Brain microvascular endothelial cell (primary cell): ENCODE results near the gene SDSL.

Experiments
- DNase-seq: peaks from one replicate; pipeline ENCODE4 v3.0.0-alpha.2; 2020
- H3K27ac ChIP-seq: fragments of 250-450 bp; sonication (Bioruptor Pico); 2 replicates; pipeline ENCODE4 v1.5.1; 2020; ENCODE audit warnings: mild to moderate bottlenecking, moderate library complexity
- H3K27me3 ChIP-seq: fragments of 250-450 bp; sonication (Bioruptor Pico); replicated peaks from 2 replicates; pipeline ENCODE4 v1.5.1; 2020; ENCODE audit warnings: mild to moderate bottlenecking
- H3K36me3 ChIP-seq: fragments of 250-450 bp; sonication (Bioruptor Pico); replicated peaks from 2 replicates; pipeline ENCODE4 v1.5.1; 2020; ENCODE audit warnings: mild to moderate bottlenecking
- H3K4me3 ChIP-seq: 2 replicates; pipeline ENCODE4 v1.5.1; 2011; ENCODE audit warnings: low read depth, mild to moderate bottlenecking, control low read depth, low read length, moderate library complexity
- in situ Hi-C: cut with HindIII; loops from 2 replicates; pipeline ENCODE4 v1.10.0; 2017; ENCODE audit warnings: low sequenced_read_pairs, low pct_ligation_motif_present
- TF ChIP-seq, protein P1 (sequence below): IDR thresholded peaks from 2 replicates; pipeline ENCODE4 v1.5.1; 2011; ENCODE audit warnings: low read depth, mild to moderate bottlenecking, moderate library complexity, low read length, control low read depth, inconsistent platforms; ENCODE audit errors: missing control alignments

SDSL gene, protein sequence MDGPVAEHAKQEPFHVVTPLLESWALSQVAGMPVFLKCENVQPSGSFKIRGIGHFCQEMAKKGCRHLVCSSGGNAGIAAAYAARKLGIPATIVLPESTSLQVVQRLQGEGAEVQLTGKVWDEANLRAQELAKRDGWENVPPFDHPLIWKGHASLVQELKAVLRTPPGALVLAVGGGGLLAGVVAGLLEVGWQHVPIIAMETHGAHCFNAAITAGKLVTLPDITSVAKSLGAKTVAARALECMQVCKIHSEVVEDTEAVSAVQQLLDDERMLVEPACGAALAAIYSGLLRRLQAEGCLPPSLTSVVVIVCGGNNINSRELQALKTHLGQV

DNA sequence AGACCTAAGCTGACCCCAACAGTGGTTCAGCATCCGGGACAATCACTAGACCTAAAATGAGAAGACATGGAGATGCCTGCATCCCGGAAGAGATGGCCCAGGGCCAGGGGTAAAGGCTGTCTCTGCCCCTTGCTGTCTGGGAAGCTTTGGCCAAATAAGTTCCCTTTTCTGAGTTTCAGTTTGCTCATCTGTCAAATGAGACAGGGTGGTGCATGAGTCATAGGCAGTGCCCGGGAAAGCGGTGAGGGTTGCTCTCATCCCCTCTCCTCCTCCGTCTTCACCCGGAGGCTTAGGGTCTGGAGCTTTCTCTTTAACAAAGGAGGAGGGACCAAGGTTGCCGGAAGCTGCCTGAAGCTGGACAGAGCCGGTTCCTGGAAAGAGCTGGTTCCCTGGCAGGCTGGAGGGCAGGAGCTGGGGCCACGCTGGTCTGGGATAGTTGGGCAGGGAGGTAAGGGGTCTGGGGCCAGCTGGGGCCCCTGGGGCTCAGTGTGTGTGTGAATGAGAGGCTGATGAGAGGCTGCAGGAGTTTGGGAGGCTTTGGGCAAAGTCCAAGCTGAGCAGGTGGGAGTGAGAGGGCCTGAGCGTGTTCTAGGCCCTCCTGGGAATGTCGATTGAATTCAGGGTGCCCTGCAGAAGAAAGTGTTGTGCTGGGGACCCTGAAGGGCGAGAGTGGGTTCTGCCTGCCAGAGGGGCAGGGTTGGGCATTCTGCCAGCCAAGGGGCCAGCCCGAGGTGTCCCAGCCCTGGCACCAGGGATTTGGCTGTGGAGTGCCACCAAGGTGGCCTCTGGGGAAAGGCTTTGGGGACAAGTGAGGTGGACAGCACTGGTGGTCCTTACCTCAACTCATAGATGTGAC lies at the start of gene SDSL:
SDSL (plus strand) TSS at position 351 of the 856 bp plus-strand sequence. CDS start 5,603 bp downstream, outside the sequence.
- Histone ChIP-seq H3K27me3 (no peaks in the 10 kb centered on the region), H3K36me3 (no peaks in the 10 kb centered on the region), H3K27ac (peak within 1 kb of the TSS; percentile 40), H3K4me3 (peak within 1 kb of the TSS; percentile 69)
- in situ Hi-C loops, result no loop called here
- TF ChIP-seq, protein P1, sequence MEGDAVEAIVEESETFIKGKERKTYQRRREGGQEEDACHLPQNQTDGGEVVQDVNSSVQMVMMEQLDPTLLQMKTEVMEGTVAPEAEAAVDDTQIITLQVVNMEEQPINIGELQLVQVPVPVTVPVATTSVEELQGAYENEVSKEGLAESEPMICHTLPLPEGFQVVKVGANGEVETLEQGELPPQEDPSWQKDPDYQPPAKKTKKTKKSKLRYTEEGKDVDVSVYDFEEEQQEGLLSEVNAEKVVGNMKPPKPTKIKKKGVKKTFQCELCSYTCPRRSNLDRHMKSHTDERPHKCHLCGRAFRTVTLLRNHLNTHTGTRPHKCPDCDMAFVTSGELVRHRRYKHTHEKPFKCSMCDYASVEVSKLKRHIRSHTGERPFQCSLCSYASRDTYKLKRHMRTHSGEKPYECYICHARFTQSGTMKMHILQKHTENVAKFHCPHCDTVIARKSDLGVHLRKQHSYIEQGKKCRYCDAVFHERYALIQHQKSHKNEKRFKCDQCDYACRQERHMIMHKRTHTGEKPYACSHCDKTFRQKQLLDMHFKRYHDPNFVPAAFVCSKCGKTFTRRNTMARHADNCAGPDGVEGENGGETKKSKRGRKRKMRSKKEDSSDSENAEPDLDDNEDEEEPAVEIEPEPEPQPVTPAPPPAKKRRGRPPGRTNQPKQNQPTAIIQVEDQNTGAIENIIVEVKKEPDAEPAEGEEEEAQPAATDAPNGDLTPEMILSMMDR, result no peak
- DNase-seq, result peak; percentile 69

DNA sequence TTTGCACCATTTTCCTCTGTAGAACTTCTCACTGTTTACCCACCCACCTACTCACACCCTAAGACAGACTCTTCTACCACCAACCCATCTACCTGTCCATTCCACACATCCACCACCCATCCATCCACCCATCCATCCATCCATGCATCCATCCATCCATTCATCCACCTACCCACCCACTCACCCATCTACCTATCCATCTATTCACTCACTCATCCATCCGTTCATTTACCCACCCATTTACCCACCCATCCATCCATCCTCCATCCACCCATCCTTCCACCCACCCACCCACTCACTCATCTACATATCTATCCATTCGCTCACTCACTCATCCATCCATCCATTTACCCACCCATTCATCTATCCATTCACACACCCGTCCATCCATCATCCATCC lies 48.7 kb upstream of the SDSL start:
- Histone ChIP-seq H3K36me3 (peaks cover 15% of the 10 kb centered on the region), H3K27ac (no peak overlapping the region), H3K27me3 (no peaks in the 10 kb centered on the region), H3K4me3 (no peak overlapping the region)
- in situ Hi-C loops, result no loop called here
- no peak for DNase-seq
- TF ChIP-seq, protein P1, result no peak

DNA sequence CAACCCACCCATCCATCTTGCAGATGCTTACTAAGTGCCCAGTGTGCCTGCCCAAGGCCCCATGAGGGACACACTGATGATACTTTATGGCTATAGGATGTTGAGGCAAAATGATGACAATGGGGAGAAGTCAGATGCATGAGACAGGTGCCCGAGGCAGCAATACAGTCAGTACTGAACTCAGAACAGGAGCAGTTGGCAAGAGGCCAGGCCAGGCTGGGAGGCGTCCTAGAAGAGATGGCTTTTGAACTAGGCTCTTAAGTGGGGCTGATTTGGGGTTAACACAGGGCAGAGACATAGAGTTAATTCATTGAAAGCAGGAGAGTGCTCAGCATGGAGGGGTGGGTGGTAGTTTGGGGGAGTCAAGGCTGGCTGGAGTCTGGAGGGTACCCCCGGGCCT lies 48.2 kb upstream of the SDSL start:
- Histone ChIP-seq H3K27me3 (no peaks in the 10 kb centered on the region), H3K27ac (no peak overlapping the region), H3K4me3 (no peak overlapping the region), H3K36me3 (peaks cover 15% of the 10 kb centered on the region)
- no peak for DNase-seq
- in situ Hi-C loops, result no loop called here
- TF ChIP-seq, protein P1, result no peak

DNA sequence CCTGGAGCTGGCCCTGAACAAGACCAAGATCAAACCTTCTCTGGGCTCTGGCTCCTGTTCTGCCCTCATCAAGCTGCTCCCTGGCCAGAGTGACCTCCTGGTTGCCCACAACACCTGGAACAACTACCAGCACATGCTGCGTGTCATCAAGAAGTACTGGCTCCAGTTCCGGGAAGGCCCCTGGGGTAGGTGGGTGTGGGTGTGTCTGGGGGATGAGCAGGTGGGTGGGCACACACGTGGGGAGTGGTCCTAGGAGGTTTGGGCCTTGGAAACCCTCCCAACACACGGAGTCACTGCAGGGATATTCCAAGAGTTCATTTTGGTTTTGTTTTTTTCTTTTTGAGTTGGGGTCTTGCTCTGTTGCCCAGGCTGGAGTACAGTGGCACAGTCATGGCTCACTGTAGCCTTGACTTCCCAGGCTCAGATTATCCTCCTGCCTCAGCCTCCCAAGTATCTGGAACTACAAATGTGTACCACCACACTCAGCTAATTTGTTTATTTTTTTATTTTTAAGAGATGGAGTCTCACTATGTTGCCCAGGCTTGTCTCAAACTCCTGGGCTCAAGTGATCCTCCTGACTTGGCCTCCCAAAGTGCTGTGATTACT lies 47.3 kb upstream of the SDSL start:
- peaks cover 15% of the 10 kb centered on the region for H3K36me3 ChIP-seq
- TF ChIP-seq, protein P1, result no peak

DNA sequence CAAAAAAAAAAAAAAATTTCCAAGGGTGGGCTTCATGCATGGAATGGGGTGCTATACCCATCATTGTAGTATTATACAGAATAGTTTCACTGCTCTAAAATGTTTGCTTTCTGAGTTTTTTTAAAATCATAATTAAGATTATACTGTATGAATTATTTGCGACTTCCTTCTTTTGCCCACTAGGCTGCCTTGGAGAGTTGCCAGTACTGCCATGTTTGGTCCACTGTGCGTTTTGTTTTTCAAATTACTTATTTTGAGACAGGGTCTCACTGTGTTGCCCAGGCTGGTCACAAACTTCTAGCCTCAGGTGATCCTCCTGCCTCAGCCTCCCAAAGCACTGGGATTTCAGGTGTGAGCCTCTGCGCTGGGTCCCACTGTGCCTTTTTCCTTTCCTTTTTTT lies 43.9 kb upstream of the SDSL start:
- DNase-seq, result no peak
- Histone ChIP-seq H3K4me3 (no peak overlapping the region), H3K27ac (no peak overlapping the region), H3K27me3 (no peaks in the 10 kb centered on the region), H3K36me3 (peaks cover 18% of the 10 kb centered on the region)
- TF ChIP-seq, protein P1, result peak; percentile 25
- in situ Hi-C loops, result no loop called here

More for the DNA sequence above, 47.3 kb upstream of the SDSL start:
- no peak overlapping the region for H3K4me3 ChIP-seq
- H3K27ac ChIP-seq, result no peak overlapping the region
- in situ Hi-C loops, result no loop called here
- H3K27me3 ChIP-seq, result no peaks in the 10 kb centered on the region
- DNase-seq, result no peak
